HG03039 (cell line): ENCODE data around the gene OR8B12.
"Not testable (repeated sequence)": the region's sequence is repeated elsewhere in the genome, so short reads cannot be mapped to it uniquely, and the experiment has no call there.

ENCODE experiments used
- ATAC-seq: cut with Tn5 transposase; IDR thresholded peaks from one replicate; pipeline ENCODE4 v1.9.1; 2021; ENCODE audit warnings: mild to moderate bottlenecking, moderate library complexity; ENCODE audit not compliant: unreplicated experiment

The OR8B12 gene

GRCh38 chr11:124533626-124534025 is 9.8 kb downstream of the OR8B12 start:
- ATAC-seq: no peak

GRCh38 chr11:124520550-124520854 is 23.0 kb downstream of the OR8B12 start:
- ATAC-seq: no peak

- ATAC-seq: no peak
Observed at GRCh38 chr11:124519850-124520549, 23.5 kb downstream of the OR8B12 start.

- no peak for ATAC-seq
Observed at GRCh38 chr11:124518989-124519451, 24.4 kb downstream of the OR8B12 start.

GRCh38 chr11:124517314-124517713 is 26.1 kb downstream of the OR8B12 start:
- no peak for ATAC-seq

GRCh38 chr11:124514675-124515074 is 28.8 kb downstream of the OR8B12 start:
- not testable (repeated sequence) for ATAC-seq

- no peak for ATAC-seq
Observed at GRCh38 chr11:124514131-124514530, 29.3 kb downstream of the OR8B12 start.

DNA sequence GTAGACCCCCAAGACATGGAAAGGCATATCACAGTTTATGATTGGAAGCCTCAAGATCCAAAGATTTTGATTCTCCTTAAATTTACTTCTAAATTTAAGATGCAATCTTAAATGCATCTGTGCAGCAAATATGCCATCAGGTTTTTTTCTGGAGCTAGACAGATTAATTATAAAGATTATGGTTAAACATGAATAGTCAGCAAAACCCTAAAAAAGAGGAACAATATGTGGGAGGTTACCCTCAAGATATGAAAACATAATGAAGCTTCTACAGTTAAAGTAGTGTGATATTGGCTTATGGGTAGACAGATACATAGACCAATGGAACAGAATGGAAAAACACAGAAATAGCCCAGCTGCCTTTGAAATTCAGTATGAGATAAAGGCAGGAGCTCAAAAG is 31.7 kb downstream of the OR8B12 start:
- ATAC-seq: no peak

DNA sequence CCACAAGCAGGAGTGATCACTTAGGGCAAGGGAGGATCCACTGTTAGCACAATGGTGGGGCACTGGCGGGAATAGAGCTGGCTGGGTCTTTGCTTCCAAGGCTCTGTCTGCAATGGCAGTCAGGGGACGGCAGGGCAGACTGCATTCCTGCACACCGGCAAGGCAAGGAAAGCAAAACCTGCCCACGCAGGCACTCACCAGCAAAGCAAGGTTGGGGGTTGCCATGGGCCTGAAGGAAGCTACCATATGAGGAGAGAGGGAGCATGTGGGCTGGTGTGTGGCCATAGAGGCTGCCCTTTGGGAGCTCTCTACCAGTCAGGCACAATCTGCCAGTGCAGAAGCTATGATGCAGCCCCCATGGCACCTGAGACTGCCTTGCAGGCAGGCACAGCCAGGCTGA is 33.2 kb downstream of the OR8B12 start:
- no peak for ATAC-seq

- ATAC-seq: no peak
Observed at GRCh38 chr11:124499711-124500110, 43.7 kb downstream of the OR8B12 start.

- ATAC-seq: no peak
Observed at GRCh38 chr11:124493016-124493655, 50.3 kb downstream of the OR8B12 start.
